ENCODE data around the gene MIGA1. TPM values are rescaled to one million over a fixed set of nuclear protein-coding genes. Genes with fewer than 3 reads are reported as not detected.

MIGA1 gene
- total RNA-seq, 2 experiments from 2014 or later = 12.2 to 15.8 TPM

DNA sequence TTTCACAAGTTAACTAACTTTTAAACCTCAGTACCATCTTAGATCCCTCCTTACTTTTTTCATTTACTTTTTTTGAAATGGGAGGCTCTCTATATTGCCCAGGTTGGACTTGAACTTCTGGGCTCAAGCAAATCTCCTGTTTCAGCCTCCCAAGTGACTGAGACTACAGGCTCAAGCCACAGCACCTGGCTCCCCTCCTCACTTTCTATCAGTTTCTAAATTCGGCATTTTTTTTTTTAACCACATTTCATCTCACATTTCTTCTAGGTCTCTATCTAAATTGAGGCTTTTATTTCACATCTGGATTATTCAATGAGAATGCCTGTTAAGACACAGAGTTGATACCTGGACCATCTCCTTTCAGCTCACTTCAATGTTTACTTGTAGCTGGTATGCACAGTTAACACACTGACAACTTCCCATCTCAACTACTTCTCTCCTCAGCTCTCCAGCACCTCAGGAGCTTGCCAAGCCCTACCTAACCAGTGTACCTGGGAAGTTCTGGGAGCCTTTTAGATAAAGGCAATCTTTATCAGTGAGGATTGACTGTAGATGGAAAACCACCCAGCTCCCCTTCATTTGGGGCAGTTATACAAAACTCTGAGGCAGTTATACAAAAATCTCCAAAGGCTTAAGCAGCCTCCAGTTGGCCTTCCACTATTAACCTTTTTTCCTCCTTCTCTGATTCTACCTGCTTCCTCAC is 23.2 kb upstream of the MIGA1 start:
- Histone ChIP-seq H3K4me3 (ENCODE audit: low read length) (no peak overlapping the region), H3K9me3 (ENCODE audit: control insufficient read depth in 1 of 2, insufficient read depth in 1 of 2, low read length in 2 of 2) (no peaks in the 10 kb centered on the region), H3K27me3 (ENCODE audit: control insufficient read depth in 1 of 2, insufficient read depth in 2 of 2, low read length in 2 of 2) (no peaks in the 10 kb centered on the region), H3K4me1 (ENCODE audit: insufficient read depth, low read length) (peaks cover 23% of the 10 kb centered on the region), H3K36me3 (ENCODE audit: insufficient read depth, low read length) (peaks cover 2% of the 10 kb centered on the region), H3K27ac (ENCODE audit: low read depth in 1 of 2, low read length in 2 of 2) (no peak overlapping the region)
- DNase-seq (no peak), ATAC-seq (ENCODE audit: poor library complexity) (no peak)
- CTCF ChIA-PET = interaction anchor here (0.7 to 2.5 kb wide), 2 partner anchors 12 to 73 kb away, joined by 3 to 6 read pairs; partner anchors contain the start of gene ZZZ3
- Mint-ChIP-seq H3K27me3 (no peaks in the 10 kb centered on the region), H3K9me3 (no peaks in the 10 kb centered on the region), H3K4me1 (ENCODE audit: low read depth) (peaks cover 57% of the 10 kb centered on the region), H3K4me3 (peak overlapping the region; percentile 90), H3K27ac (peak overlapping the region; percentile 87), H3K36me3 (ENCODE audit: low read depth) (peaks cover 9% of the 10 kb centered on the region)
- intact Hi-C loops (cut with DNase I, micrococcal nuclease) = loop anchor here (2.0 to 10.0 kb wide), 3 partner anchors 67 to 221 kb away; partner anchors contain the start of genes FUBP1 (in 1 of the 2) and ZZZ3 (in 1 of the 2)
- POLR2A ChIA-PET = interaction anchor here (1.4 to 2.1 kb wide), 3 partner anchors 23 to 222 kb away, joined by 5 to 10 read pairs (median 5); partner anchors contain the start of genes FUBP1, MIGA1 and ZZZ3
- TF ChIP-seq, protein P1, sequence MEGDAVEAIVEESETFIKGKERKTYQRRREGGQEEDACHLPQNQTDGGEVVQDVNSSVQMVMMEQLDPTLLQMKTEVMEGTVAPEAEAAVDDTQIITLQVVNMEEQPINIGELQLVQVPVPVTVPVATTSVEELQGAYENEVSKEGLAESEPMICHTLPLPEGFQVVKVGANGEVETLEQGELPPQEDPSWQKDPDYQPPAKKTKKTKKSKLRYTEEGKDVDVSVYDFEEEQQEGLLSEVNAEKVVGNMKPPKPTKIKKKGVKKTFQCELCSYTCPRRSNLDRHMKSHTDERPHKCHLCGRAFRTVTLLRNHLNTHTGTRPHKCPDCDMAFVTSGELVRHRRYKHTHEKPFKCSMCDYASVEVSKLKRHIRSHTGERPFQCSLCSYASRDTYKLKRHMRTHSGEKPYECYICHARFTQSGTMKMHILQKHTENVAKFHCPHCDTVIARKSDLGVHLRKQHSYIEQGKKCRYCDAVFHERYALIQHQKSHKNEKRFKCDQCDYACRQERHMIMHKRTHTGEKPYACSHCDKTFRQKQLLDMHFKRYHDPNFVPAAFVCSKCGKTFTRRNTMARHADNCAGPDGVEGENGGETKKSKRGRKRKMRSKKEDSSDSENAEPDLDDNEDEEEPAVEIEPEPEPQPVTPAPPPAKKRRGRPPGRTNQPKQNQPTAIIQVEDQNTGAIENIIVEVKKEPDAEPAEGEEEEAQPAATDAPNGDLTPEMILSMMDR (IDR thresholded peaks at IDR 0.05) = no peak

DNA sequence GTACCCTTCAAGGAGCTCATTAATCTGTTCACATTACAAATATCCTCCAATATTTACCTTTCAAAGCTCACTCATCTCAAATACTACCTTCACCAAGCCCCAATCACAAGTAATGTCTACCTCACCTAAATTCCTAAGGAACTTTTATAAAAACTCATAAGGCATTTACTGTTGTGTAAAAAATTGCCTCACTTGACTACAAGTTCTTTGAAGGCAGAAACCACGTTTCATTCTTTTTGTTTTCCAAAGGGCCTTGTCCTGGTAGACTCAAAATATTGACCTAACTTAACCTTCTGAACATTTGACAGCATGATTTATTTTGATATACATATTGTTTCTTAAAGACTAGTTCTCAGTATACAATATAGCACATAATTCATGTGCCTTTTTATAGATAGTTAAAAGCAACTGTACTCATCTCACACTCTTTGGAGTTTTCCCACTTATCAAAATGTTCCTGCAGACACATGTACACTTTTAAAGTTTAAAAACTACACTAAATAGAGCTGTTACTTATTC is 22.3 kb upstream of the MIGA1 start:
- H3K4me3 ChIP-seq (ENCODE audit: low read length) = no peak overlapping the region
- H3K9me3 ChIP-seq (ENCODE audit: control insufficient read depth in 1 of 2, insufficient read depth in 1 of 2, low read length in 2 of 2) = no peaks in the 10 kb centered on the region
- CTCF ChIA-PET = interaction anchor here (1.2 to 2.5 kb wide), 2 partner anchors 23 to 74 kb away, joined by 3 to 6 read pairs; partner anchors contain the start of genes MIGA1 and ZZZ3
- H3K9me3 Mint-ChIP-seq = no peaks in the 10 kb centered on the region
- peaks cover 63% of the 10 kb centered on the region for H3K4me1 Mint-ChIP-seq (ENCODE audit: low read depth)
- TF ChIP-seq, protein P1 (IDR thresholded peaks at IDR 0.05) = no peak
- no peaks in the 10 kb centered on the region for H3K27me3 ChIP-seq (ENCODE audit: control insufficient read depth in 1 of 2, insufficient read depth in 2 of 2, low read length in 2 of 2)
- peak overlapping the region; percentile 87 for H3K27ac Mint-ChIP-seq
- POLR2A ChIA-PET = interaction anchor here (1.4 to 2.1 kb wide), 3 partner anchors 22 to 221 kb away, joined by 5 to 10 read pairs (median 5); partner anchors contain the start of genes FUBP1, MIGA1 and ZZZ3
- H3K36me3 Mint-ChIP-seq (ENCODE audit: low read depth) = peaks cover 9% of the 10 kb centered on the region
- H3K27me3 Mint-ChIP-seq = no peaks in the 10 kb centered on the region
- H3K27ac ChIP-seq (ENCODE audit: low read depth in 1 of 2, low read length in 2 of 2) = no peak overlapping the region
- intact Hi-C loops (cut with DNase I, micrococcal nuclease) = loop anchor here (2.0 to 10.0 kb wide), 3 partner anchors 68 to 220 kb away; partner anchors contain the start of genes FUBP1 (in 1 of the 2) and ZZZ3 (in 1 of the 2)
- DNase-seq = no peak
- ATAC-seq (ENCODE audit: poor library complexity) = no peak
- peaks cover 2% of the 10 kb centered on the region for H3K36me3 ChIP-seq (ENCODE audit: insufficient read depth, low read length)
- peaks cover 23% of the 10 kb centered on the region for H3K4me1 ChIP-seq (ENCODE audit: insufficient read depth, low read length)
- H3K4me3 Mint-ChIP-seq = peak overlapping the region; percentile 90

DNA sequence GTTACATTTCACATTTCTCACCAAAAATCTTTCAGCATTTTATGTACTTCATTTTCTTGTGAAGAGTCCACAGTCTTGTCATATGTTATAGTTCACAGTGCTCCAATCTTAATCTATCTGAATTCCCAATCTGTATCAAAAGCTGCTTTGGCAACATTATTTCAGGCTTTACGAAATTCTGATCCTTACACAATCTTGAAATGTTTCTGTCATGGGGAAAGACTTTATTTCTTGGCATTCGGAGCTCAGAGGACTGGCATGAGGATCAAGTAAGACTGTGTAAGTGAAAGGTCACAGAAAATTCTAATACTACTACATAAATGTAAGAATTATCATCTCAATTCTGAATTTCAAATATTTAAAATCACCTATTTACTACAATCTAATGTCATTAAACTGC is 21.8 kb upstream of the MIGA1 start:
- Histone ChIP-seq H3K36me3 (ENCODE audit: insufficient read depth, low read length) (peaks cover 2% of the 10 kb centered on the region), H3K27me3 (ENCODE audit: control insufficient read depth in 1 of 2, insufficient read depth in 2 of 2, low read length in 2 of 2) (no peaks in the 10 kb centered on the region), H3K27ac (ENCODE audit: low read depth in 1 of 2, low read length in 2 of 2) (no peak overlapping the region), H3K4me1 (ENCODE audit: insufficient read depth, low read length) (peaks cover 23% of the 10 kb centered on the region), H3K9me3 (ENCODE audit: control insufficient read depth in 1 of 2, insufficient read depth in 1 of 2, low read length in 2 of 2) (no peaks in the 10 kb centered on the region), H3K4me3 (ENCODE audit: low read length) (no peak overlapping the region)
- Mint-ChIP-seq H3K27ac (peak overlapping the region; percentile 87), H3K4me1 (ENCODE audit: low read depth) (peaks cover 65% of the 10 kb centered on the region), H3K36me3 (ENCODE audit: low read depth) (peaks cover 9% of the 10 kb centered on the region), H3K4me3 (peak overlapping the region; percentile 90), H3K27me3 (no peaks in the 10 kb centered on the region), H3K9me3 (no peaks in the 10 kb centered on the region)
- intact Hi-C loops (cut with DNase I, micrococcal nuclease) = loop anchor here (2.0 to 10.0 kb wide), 3 partner anchors 69 to 220 kb away; partner anchors contain the start of genes FUBP1 (in 1 of the 2) and ZZZ3 (in 1 of the 2)
- ChIA-PET CTCF (interaction anchor here (1.2 to 2.5 kb wide), 2 partner anchors 22 to 74 kb away, joined by 3 to 6 read pairs; partner anchors contain the start of genes MIGA1 and ZZZ3), POLR2A (interaction anchor here (0.6 to 2.1 kb wide), 4 partner anchors 22 to 234 kb away, joined by 4 to 10 read pairs (median 5); partner anchors contain the start of genes FUBP1, MIGA1 and ZZZ3)
- TF ChIP-seq, protein P1 (IDR thresholded peaks at IDR 0.05) = no peak
- no peak for DNase-seq
- ATAC-seq (ENCODE audit: poor library complexity) = no peak

Data from CD4-positive, alpha-beta T cell (primary cell).